ENCODE results near the gene NEDD9. TPM values are rescaled to one million over a fixed set of nuclear protein-coding genes. Genes with fewer than 3 reads are reported as not detected.

Gene NEDD9
- total RNA-seq, 1 experiment from 2014 or later, result 0.28 TPM

- BruUV-seq (replicated peaks), result no TSS peak
Observed at GRCh38 chr6:11250108-11250507, 17.6 kb upstream of the NEDD9 start.

DNA sequence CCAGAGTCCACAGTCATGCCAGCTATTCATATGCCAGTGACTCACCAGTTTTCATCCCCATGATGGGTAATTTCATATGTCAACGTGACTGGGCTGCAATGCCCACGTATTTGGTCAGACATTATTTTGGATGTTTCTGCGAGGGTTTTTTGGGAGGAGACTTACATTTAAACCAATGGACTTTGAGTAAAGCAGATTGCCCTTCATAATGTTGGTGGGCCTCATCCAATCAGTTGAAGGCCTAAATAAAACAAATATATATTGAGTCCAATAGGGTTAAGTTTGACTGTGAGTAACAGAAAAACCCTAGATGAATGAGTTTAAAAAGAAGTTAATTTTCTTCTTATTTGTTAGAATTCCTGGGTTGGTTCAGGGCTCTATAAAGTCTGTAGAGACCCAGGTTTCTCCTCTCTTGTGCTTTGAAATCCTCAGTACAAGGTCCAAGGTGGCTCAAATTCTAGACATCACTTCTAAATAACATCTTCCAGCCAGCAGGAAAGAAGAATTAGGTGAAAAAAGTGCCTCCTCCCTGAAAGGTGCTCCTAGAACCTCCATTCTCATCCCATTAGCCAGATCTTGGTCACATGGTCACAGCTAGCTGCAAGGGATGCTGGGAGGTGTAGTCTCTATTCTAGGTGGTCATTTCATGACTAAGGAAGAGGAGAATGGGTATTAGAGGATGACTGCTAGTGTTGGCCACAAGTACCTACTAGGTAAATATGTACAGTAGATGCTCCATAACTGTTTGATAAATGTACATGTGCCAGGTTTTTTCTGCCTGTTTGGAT is 16.7 kb upstream of the NEDD9 start:
- ATAC-seq (no peak), DNase-seq (ENCODE audit: low read depth, low spot score) (no peak)
- intact Hi-C loops (cut with micrococcal nuclease; ENCODE audit: unreplicated experiment), result no loop called here
- Histone ChIP-seq H3K4me3 (ENCODE audit: low read depth in 2 of 2, low read length in 2 of 2) (no peak overlapping the region), H3K9me3 (ENCODE audit: control insufficient read depth, insufficient read depth, low read depth, low read length) (no peaks in the 10 kb centered on the region; the same call in 1 of the 2 replicates), H3K27me3 (ENCODE audit: control insufficient read depth, insufficient read depth, low read length) (no peaks in the 10 kb centered on the region), H3K27ac (ENCODE audit: low read length) (no peak overlapping the region), H3K4me1 (ENCODE audit: control insufficient read depth, insufficient read depth, low read length) (no peaks in the 10 kb centered on the region), H3K36me3 (ENCODE audit: control insufficient read depth, insufficient read depth, low read length) (no peaks in the 10 kb centered on the region)
- no peak for TF ChIP-seq SIN3A (IDR thresholded peaks at IDR 0.05; ENCODE audit: borderline replicate concordance, insufficient read depth, low read depth, low read length)
- in situ Hi-C loops (cut with HindIII; ENCODE audit: low pct_unique_long_range_greater_than_20kb, low sequenced_read_pairs), result no loop called here
- no TSS peak for BruUV-seq (replicated peaks)
- ChIA-PET CTCF (no interaction called here), POLR2A (no interaction called here)

More at GRCh38 chr6:11250108-11250507, 17.6 kb upstream of the NEDD9 start:
- DNase-seq (ENCODE audit: low read depth, low spot score) (no peak), ATAC-seq (no peak)
- no peaks in the 10 kb centered on the region for H3K36me3 ChIP-seq (ENCODE audit: control insufficient read depth, insufficient read depth, low read length)
- in situ Hi-C loops (cut with HindIII; ENCODE audit: low pct_unique_long_range_greater_than_20kb, low sequenced_read_pairs), result no loop called here
- no peaks in the 10 kb centered on the region for H3K27me3 ChIP-seq (ENCODE audit: control insufficient read depth, insufficient read depth, low read length)
- CTCF ChIA-PET, result no interaction called here
- POLR2A ChIA-PET, result no interaction called here
- intact Hi-C loops (cut with micrococcal nuclease; ENCODE audit: unreplicated experiment), result no loop called here
- TF ChIP-seq SIN3A (IDR thresholded peaks at IDR 0.05; ENCODE audit: borderline replicate concordance, insufficient read depth, low read depth, low read length) (no peak), POLR2AphosphoS5 (IDR thresholded peaks at IDR 0.05; ENCODE audit: low read depth, low read length) (no peak), TCF7L2 (IDR thresholded peaks at IDR 0.05; ENCODE audit: low read depth, low read length) (no peak)
- TF ChIP-seq, protein P1, sequence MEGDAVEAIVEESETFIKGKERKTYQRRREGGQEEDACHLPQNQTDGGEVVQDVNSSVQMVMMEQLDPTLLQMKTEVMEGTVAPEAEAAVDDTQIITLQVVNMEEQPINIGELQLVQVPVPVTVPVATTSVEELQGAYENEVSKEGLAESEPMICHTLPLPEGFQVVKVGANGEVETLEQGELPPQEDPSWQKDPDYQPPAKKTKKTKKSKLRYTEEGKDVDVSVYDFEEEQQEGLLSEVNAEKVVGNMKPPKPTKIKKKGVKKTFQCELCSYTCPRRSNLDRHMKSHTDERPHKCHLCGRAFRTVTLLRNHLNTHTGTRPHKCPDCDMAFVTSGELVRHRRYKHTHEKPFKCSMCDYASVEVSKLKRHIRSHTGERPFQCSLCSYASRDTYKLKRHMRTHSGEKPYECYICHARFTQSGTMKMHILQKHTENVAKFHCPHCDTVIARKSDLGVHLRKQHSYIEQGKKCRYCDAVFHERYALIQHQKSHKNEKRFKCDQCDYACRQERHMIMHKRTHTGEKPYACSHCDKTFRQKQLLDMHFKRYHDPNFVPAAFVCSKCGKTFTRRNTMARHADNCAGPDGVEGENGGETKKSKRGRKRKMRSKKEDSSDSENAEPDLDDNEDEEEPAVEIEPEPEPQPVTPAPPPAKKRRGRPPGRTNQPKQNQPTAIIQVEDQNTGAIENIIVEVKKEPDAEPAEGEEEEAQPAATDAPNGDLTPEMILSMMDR (IDR thresholded peaks at IDR 0.05), result no peak
- TF ChIP-seq, protein P2, sequence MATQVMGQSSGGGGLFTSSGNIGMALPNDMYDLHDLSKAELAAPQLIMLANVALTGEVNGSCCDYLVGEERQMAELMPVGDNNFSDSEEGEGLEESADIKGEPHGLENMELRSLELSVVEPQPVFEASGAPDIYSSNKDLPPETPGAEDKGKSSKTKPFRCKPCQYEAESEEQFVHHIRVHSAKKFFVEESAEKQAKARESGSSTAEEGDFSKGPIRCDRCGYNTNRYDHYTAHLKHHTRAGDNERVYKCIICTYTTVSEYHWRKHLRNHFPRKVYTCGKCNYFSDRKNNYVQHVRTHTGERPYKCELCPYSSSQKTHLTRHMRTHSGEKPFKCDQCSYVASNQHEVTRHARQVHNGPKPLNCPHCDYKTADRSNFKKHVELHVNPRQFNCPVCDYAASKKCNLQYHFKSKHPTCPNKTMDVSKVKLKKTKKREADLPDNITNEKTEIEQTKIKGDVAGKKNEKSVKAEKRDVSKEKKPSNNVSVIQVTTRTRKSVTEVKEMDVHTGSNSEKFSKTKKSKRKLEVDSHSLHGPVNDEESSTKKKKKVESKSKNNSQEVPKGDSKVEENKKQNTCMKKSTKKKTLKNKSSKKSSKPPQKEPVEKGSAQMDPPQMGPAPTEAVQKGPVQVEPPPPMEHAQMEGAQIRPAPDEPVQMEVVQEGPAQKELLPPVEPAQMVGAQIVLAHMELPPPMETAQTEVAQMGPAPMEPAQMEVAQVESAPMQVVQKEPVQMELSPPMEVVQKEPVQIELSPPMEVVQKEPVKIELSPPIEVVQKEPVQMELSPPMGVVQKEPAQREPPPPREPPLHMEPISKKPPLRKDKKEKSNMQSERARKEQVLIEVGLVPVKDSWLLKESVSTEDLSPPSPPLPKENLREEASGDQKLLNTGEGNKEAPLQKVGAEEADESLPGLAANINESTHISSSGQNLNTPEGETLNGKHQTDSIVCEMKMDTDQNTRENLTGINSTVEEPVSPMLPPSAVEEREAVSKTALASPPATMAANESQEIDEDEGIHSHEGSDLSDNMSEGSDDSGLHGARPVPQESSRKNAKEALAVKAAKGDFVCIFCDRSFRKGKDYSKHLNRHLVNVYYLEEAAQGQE (IDR thresholded peaks at IDR 0.05; ENCODE audit: insufficient read depth in 1 of 2, low read depth in 2 of 2, low read length in 1 of 2), result no peak
- no peak overlapping the region for H3K27ac ChIP-seq (ENCODE audit: low read length)
- no peak overlapping the region for H3K4me3 ChIP-seq (ENCODE audit: low read depth in 2 of 2, low read length in 2 of 2)
- no peaks in the 10 kb centered on the region for H3K4me1 ChIP-seq (ENCODE audit: control insufficient read depth, insufficient read depth, low read length)
- H3K9me3 ChIP-seq (ENCODE audit: control insufficient read depth, insufficient read depth, low read depth, low read length), result no peaks in the 10 kb centered on the region; the same call in 1 of the 2 replicates

DNA sequence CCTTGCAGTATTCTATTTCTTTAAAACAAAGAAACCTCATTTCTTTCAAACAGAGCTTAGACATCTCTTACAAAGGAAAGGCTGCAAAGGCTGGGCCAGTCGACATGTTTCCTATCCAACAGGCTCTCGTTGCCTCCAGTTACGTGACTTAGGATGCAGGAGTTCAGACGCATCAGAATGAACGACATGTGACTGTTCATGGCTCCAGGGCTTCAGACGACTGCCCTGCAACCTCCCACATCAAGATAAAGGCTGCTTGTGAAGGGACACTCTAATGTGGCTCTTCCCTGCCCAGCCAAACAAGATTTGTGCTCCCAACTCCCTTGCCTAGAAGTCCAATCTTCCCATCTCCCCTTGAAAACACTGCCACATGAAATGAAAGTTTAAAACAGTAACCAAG is 14.3 kb upstream of the NEDD9 start:
- H3K36me3 ChIP-seq (ENCODE audit: control insufficient read depth, insufficient read depth, low read length), result no peaks in the 10 kb centered on the region
- DNase-seq (ENCODE audit: low read depth, low spot score) (no peak), ATAC-seq (no peak)
- intact Hi-C loops (cut with micrococcal nuclease; ENCODE audit: unreplicated experiment), result no loop called here
- no peak overlapping the region for H3K4me3 ChIP-seq (ENCODE audit: low read depth in 2 of 2, low read length in 2 of 2)
- BruUV-seq (replicated peaks), result no TSS peak
- H3K27ac ChIP-seq (ENCODE audit: low read length), result no peak overlapping the region
- no peaks in the 10 kb centered on the region for H3K27me3 ChIP-seq (ENCODE audit: control insufficient read depth, insufficient read depth, low read length)
- H3K9me3 ChIP-seq (ENCODE audit: control insufficient read depth, insufficient read depth, low read depth, low read length), result no peaks in the 10 kb centered on the region; the same call in 1 of the 2 replicates
- ChIA-PET CTCF (no interaction called here), POLR2A (no interaction called here)
- TF ChIP-seq, protein P1 (IDR thresholded peaks at IDR 0.05), result no peak
- TF ChIP-seq SIN3A (IDR thresholded peaks at IDR 0.05; ENCODE audit: borderline replicate concordance, insufficient read depth, low read depth, low read length), result no peak
- TF ChIP-seq, protein P2 (IDR thresholded peaks at IDR 0.05; ENCODE audit: insufficient read depth in 1 of 2, low read depth in 2 of 2, low read length in 1 of 2), result no peak
- TF ChIP-seq POLR2AphosphoS5 (IDR thresholded peaks at IDR 0.05; ENCODE audit: low read depth, low read length), result no peak
- in situ Hi-C loops (cut with HindIII; ENCODE audit: low pct_unique_long_range_greater_than_20kb, low sequenced_read_pairs), result no loop called here
- H3K4me1 ChIP-seq (ENCODE audit: control insufficient read depth, insufficient read depth, low read length), result no peaks in the 10 kb centered on the region
